A549 treated with dexamethasone at 1 μM for 4 hours (cell line): Measurements from ENCODE around the gene SLC9C1. TPM values are rescaled to one million over a fixed set of nuclear protein-coding genes. Genes with fewer than 3 reads are reported as not detected.

Experiments
- total RNA-seq: library from RNA; stranded (reverse); fragments of 200-300 nt; extraction: Qiagen RNA extraction; gene quantifications from 5 replicates; pipeline ENCODE4 v1.2.3, GENCODE V29; 2022

Gene SLC9C1
- total RNA-seq, result not detected in 5 replicates

DNA sequence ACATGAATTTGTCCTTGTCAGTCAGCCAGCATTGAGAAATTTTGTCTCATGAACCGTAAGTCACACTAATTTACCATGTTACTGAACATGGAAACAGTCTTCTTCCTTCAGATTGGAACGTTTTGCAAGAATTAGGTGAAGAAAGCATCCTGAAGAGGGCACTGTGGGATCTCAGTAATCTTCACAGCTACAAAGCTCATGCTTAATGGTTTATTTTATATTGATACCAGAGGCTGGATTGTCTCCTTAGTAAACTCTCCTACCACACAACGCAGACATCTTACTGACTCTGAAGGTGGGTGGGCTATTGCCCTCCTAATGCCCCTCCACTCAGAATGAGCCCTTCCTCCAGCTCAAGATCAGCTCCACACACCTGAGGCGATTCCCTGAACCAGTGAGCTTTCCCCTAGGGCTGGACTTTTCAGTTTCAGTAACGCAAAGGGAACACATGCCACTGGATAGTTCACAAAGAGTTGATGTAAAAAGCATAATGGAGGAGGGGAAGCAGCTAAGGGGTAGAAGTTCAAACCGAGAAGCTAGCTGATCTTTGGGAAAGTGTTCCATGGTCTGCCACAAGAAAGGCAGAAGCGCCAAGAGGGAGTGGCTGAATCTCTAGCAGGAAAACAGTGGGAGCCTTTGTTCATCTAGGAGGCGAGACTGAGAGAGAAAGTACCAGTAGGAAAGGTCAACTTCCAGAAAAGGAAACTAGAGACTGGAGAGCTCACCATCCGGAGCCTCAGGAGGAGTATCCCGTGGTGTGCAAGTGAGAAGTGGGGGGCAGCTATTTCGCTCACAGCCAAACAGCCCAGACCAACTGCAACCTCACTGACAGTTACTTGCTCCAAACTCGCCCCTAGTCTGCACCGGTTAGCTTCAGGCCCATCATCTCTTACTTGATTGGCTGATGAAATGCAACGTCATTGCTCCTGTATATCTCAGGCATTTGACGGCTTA, at the start of gene SLC9C1:
Gene SLC9C1, minus strand, starts transcription at position 849 of the 954 bp plus-strand sequence. CDS start 7,425 bp downstream, outside the sequence.

DNA sequence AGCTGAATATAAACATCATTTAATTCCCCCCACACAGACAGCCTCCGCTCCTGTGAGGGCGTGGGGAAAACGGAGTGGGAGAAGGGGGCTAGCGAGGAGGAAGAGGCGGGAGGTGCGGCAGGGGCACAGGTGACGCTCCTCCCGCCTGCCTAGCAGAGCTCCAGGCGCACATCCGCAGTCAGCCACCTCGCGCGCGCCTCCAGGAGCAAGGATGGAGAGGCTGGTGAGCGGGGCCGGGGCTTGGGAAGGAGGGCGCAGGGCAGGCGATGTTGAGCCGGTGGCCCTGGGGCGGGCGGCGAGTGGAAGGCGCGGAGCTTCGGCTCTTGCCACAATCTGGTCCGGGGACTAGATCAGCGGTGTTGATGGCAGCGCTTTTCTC, 39.0 kb upstream of the SLC9C1 start, which contains the start of gene CD200:
Gene CD200, plus strand, starts transcription at position 155 of the 379 bp plus-strand sequence. Its CDS starts 57 bp downstream, at position 212.

DNA sequence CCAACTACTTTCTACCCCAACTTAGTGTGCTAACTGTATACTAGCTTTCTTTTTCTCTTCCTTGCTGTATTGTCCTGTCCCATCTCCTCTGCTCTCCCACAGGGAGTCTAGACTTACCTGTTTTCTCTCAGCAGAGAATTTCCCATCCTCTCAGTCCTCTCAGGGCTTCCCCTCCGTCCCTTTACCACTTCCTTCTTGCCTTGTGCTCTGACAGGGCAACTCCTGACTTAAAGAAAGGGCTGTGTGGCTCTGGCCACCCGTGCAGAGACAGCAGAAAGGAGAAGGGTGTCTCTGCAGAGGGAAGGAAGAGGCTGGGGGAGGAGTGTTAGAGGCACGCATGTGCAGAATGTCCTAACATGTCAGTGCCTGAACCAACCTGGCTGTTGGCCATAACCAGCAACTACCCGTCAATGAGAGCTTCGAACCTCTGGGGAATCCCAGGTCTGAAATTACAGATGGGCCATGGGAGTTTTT, 161.0 kb downstream of the SLC9C1 start, which contains the start of gene GCSAM:
Gene GCSAM, minus strand, starts transcription at position 274 of the 474 bp plus-strand sequence. Its CDS starts 128 bp downstream, at position 146.

Other genes starting within 250 kb of the SLC9C1 start
- 8.7 to 11.3 TPM (median 10.4 TPM) in 5 replicates for gene C3orf52, start 207.8 kb downstream of the SLC9C1 start, total RNA-seq
- gene GCSAM, start 161.0 kb downstream of the SLC9C1 start, total RNA-seq, result not detected in 5 replicates
- not detected in 5 replicates for gene CD200, start 38.9 kb upstream of the SLC9C1 start, total RNA-seq
- 0.14 TPM in 1 of 5 replicates, not detected in the others for gene BTLA, start 205.3 kb upstream of the SLC9C1 start, total RNA-seq